ENCODE measurements around the gene ZNF35.
"Not testable (repeated sequence)": the region's sequence is repeated elsewhere in the genome, so short reads cannot be mapped to it uniquely, and the experiment has no call there.

ZNF35 gene

DNA sequence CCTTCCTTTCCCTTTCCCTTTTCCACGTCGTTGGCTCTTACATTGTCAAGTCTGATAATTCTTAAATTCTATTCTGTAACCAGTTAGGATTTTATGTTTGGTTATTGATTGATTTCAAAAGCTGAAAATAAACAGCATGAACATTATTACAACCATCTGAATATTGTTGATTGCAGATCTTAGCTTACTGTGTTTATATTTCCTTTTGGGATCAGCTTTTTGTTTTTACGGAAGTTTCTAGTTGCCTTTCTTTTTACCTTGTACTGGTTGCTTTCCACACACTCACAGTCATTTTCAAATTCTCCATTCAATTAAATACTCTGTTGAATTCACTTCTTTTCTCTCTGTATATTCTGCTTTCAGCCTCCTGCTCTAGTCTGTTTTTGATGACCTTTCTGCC, 16.6 kb downstream of the ZNF35 start:
- Histone ChIP-seq H2AFZ (ENCODE audit: low read depth, low read length) (no peak overlapping the region), H3K27me3 (ENCODE audit: insufficient read depth, low read length, poor library complexity) (no peaks in the 10 kb centered on the region), H4K20me1 (ENCODE audit: insufficient read depth, low read length) (no peaks in the 10 kb centered on the region), H3K79me2 (ENCODE audit: insufficient read depth, low read length) (no peaks in the 10 kb centered on the region), H3K27ac (ENCODE audit: low read length) (no peak overlapping the region), H3K9me3 (ENCODE audit: insufficient read depth, low read length, severe bottlenecking) (no peaks in the 10 kb centered on the region), H3K9ac (ENCODE audit: low read depth, low read length) (no peak overlapping the region), H3K4me2 (ENCODE audit: insufficient read depth, low read length) (no peak overlapping the region), H3K4me3 (ENCODE audit: low read depth in 1 of 2, low read length in 2 of 2) (no peak overlapping the region), H3K36me3 (ENCODE audit: insufficient read depth, low read length) (no peaks in the 10 kb centered on the region), H3K4me1 (ENCODE audit: insufficient read depth, low read length) (no peaks in the 10 kb centered on the region)
- DNase-seq = no peak
- TF ChIP-seq EZH2 (IDR thresholded peaks at IDR 0.05; ENCODE audit: borderline replicate concordance, low read depth, low read length, severe bottlenecking) = no peak
- TF ChIP-seq, protein P1, sequence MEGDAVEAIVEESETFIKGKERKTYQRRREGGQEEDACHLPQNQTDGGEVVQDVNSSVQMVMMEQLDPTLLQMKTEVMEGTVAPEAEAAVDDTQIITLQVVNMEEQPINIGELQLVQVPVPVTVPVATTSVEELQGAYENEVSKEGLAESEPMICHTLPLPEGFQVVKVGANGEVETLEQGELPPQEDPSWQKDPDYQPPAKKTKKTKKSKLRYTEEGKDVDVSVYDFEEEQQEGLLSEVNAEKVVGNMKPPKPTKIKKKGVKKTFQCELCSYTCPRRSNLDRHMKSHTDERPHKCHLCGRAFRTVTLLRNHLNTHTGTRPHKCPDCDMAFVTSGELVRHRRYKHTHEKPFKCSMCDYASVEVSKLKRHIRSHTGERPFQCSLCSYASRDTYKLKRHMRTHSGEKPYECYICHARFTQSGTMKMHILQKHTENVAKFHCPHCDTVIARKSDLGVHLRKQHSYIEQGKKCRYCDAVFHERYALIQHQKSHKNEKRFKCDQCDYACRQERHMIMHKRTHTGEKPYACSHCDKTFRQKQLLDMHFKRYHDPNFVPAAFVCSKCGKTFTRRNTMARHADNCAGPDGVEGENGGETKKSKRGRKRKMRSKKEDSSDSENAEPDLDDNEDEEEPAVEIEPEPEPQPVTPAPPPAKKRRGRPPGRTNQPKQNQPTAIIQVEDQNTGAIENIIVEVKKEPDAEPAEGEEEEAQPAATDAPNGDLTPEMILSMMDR (IDR thresholded peaks at IDR 0.05; ENCODE audit: borderline replicate concordance, extremely low read depth, low read length, poor library complexity, severe bottlenecking) = no peak
- no peak for ATAC-seq (ENCODE audit: insufficient read depth, low read depth)

DNA sequence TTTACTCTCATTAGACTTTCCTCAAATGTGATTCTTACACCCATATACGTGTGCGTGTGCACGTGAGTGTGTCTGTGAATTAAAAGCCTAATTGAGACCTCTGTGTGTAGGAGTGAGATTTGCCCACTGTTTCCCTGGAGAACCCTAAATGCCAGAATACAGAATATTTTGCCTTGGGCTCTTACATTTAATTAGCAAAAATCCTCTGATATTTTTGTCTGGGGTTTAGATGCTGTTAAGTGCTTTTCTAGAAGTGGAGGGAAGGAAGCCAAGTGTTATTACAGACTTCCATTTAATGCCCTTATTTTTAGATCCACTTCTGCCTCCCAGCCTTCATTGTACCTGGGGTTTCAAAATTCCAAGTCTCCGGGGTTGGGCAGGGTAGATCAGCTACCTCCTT, 17.8 kb downstream of the ZNF35 start:
- Histone ChIP-seq H2AFZ (ENCODE audit: low read depth, low read length) (no peak overlapping the region), H3K9me3 (ENCODE audit: insufficient read depth, low read length, severe bottlenecking) (no peaks in the 10 kb centered on the region), H3K36me3 (ENCODE audit: insufficient read depth, low read length) (no peaks in the 10 kb centered on the region), H3K79me2 (ENCODE audit: insufficient read depth, low read length) (no peaks in the 10 kb centered on the region), H3K4me3 (ENCODE audit: low read depth in 1 of 2, low read length in 2 of 2) (no peak overlapping the region), H3K27me3 (ENCODE audit: insufficient read depth, low read length, poor library complexity) (no peaks in the 10 kb centered on the region), H3K4me2 (ENCODE audit: insufficient read depth, low read length) (no peak overlapping the region), H3K9ac (ENCODE audit: low read depth, low read length) (no peak overlapping the region), H3K4me1 (ENCODE audit: insufficient read depth, low read length) (no peaks in the 10 kb centered on the region), H4K20me1 (ENCODE audit: insufficient read depth, low read length) (no peaks in the 10 kb centered on the region), H3K27ac (ENCODE audit: low read length) (no peak overlapping the region)
- ATAC-seq (ENCODE audit: insufficient read depth, low read depth) (no peak), DNase-seq (no peak)
- TF ChIP-seq EZH2 (IDR thresholded peaks at IDR 0.05; ENCODE audit: borderline replicate concordance, low read depth, low read length, severe bottlenecking) = no peak
- TF ChIP-seq, protein P1 (IDR thresholded peaks at IDR 0.05; ENCODE audit: borderline replicate concordance, extremely low read depth, low read length, poor library complexity, severe bottlenecking) = no peak

DNA sequence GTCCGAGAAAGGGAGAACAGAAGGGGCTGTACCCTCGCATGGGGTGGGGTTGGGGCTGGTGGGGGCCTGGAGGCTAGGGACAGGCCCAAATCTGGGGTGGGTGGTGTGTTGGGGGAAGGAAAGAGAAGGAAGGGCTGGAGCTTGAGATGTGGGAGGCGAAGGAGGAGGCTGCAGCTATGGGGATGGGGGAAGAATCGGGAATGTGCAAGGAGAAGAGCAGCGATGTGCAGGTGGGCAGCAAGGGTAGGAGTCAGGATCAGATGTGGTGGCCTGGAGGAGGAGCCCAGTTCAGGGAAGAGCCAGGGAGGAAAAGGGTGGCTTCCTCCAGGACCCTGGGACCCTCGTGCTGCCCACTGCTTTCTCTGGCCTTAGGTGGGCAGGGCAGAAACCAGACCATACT, 21.2 kb downstream of the ZNF35 start:
- H3K9me3 ChIP-seq (ENCODE audit: insufficient read depth, low read length, severe bottlenecking) = no peaks in the 10 kb centered on the region
- no peak for TF ChIP-seq EZH2 (IDR thresholded peaks at IDR 0.05; ENCODE audit: borderline replicate concordance, low read depth, low read length, severe bottlenecking)
- TF ChIP-seq, protein P1 (IDR thresholded peaks at IDR 0.05; ENCODE audit: borderline replicate concordance, extremely low read depth, low read length, poor library complexity, severe bottlenecking) = no peak
- H3K4me3 ChIP-seq (ENCODE audit: low read depth in 1 of 2, low read length in 2 of 2) = no peak overlapping the region
- no peaks in the 10 kb centered on the region for H3K36me3 ChIP-seq (ENCODE audit: insufficient read depth, low read length)
- DNase-seq = no peak
- no peaks in the 10 kb centered on the region for H4K20me1 ChIP-seq (ENCODE audit: insufficient read depth, low read length)
- no peak overlapping the region for H3K27ac ChIP-seq (ENCODE audit: low read length)
- no peaks in the 10 kb centered on the region for H3K79me2 ChIP-seq (ENCODE audit: insufficient read depth, low read length)
- no peak overlapping the region for H3K4me2 ChIP-seq (ENCODE audit: insufficient read depth, low read length)
- H3K4me1 ChIP-seq (ENCODE audit: insufficient read depth, low read length) = no peaks in the 10 kb centered on the region
- H3K9ac ChIP-seq (ENCODE audit: low read depth, low read length) = no peak overlapping the region
- no peak for ATAC-seq (ENCODE audit: insufficient read depth, low read depth)
- no peaks in the 10 kb centered on the region for H3K27me3 ChIP-seq (ENCODE audit: insufficient read depth, low read length, poor library complexity)
- H2AFZ ChIP-seq (ENCODE audit: low read depth, low read length) = no peak overlapping the region

DNA sequence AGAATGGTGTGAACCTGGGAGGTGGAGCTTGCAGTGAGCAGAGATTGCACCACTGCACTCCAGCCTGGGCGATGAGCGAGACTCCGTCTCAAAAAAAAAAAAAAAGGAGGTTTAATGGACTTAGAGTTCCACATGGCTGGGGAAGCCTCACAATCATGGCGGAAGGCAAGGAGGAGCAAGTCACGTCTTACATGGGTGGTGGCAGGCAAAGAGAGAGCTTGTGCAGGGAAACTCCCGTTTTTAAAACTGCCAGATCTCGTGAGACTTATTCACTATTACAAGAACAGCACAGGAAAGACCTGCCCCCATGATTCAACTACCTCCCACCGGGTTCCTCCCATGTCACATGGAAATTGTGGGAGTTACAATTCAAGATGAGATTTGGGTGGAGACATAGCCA, 24.9 kb downstream of the ZNF35 start:
- ATAC-seq (ENCODE audit: insufficient read depth, low read depth); H3K4me2 ChIP-seq (ENCODE audit: insufficient read depth, low read length); H2AFZ ChIP-seq (ENCODE audit: low read depth, low read length); H3K36me3 ChIP-seq (ENCODE audit: insufficient read depth, low read length); H3K27me3 ChIP-seq (ENCODE audit: insufficient read depth, low read length, poor library complexity); H3K9ac ChIP-seq (ENCODE audit: low read depth, low read length); H3K4me3 ChIP-seq (ENCODE audit: low read depth in 1 of 2, low read length in 2 of 2); H3K9me3 ChIP-seq (ENCODE audit: insufficient read depth, low read length, severe bottlenecking); H3K27ac ChIP-seq (ENCODE audit: low read length); H4K20me1 ChIP-seq (ENCODE audit: insufficient read depth, low read length); H3K79me2 ChIP-seq (ENCODE audit: insufficient read depth, low read length); H3K4me1 ChIP-seq (ENCODE audit: insufficient read depth, low read length); DNase-seq: not testable (repeated sequence)

All from DND-41 (cell line).